ENCODE results near the gene PEX10. TPM values are rescaled to one million over a fixed set of nuclear protein-coding genes. Genes with fewer than 3 reads are reported as not detected.

Gene PEX10
- total RNA-seq, 8 experiments from 2014 or later, result 11.3 to 27.8 (median 20.9) TPM

GRCh38 chr1:2431103-2431502 is 18.7 kb upstream of the PEX10 start:
- in situ Hi-C loops (cut with MboI; ENCODE audit: low pct_unique_long_range_greater_than_20kb in 2 of 9, low sequenced_read_pairs in 9 of 9, unreplicated experiment in 9 of 9), result loop anchor here in 1 of 9 experiments (25.0 kb wide), 1 partner anchor 106 kb away; the partner anchor contains the start of genes HES5 and PANK4
- no peak overlapping the region for H3K4me3 ChIP-seq
- 40 to 82% (median 73%) methylated on average over 2 to 8 of the region's 16 CpGs; no CpG with 5 or more reads in 7 of the 10 experiments for WGBS, 10 experiments
- peak in 6 of 8 experiments; percentile 31 to 74 (median 65) for ATAC-seq (replicated peaks in 6 of 8)
- peak overlapping the region in 1 of 2 donors; percentile 23 for H3K27ac ChIP-seq
- H3K4me1 ChIP-seq (replicated peaks in 1 of 2), result peaks cover 47 to 56% of the 10 kb centered on the region in 2 donors

GRCh38 chr1:2430592-2430973 is 18.2 kb upstream of the PEX10 start:
- Histone ChIP-seq H3K27ac (peak overlapping the region in 1 of 2 donors; percentile 23), H3K4me1 (replicated peaks in 1 of 2) (peaks cover 52 to 61% of the 10 kb centered on the region in 2 donors), H3K4me3 (no peak overlapping the region)
- no peak for ATAC-seq (replicated peaks in 6 of 8)
- WGBS, 10 experiments, result 49 to 93% (median 81%) methylated on average over 1 to 7 of the region's 10 CpGs; no CpG with 5 or more reads in 6 of the 10 experiments
- in situ Hi-C loops (cut with MboI; ENCODE audit: low pct_unique_long_range_greater_than_20kb in 2 of 9, low sequenced_read_pairs in 9 of 9, unreplicated experiment in 9 of 9), result loop anchor here in 1 of 9 experiments (25.0 kb wide), 1 partner anchor 107 kb away; the partner anchor contains the start of genes HES5 and PANK4

- Histone ChIP-seq H3K4me1 (replicated peaks in 1 of 2) (peaks cover 57 to 60% of the 10 kb centered on the region in 2 donors), H3K27ac (no peak overlapping the region), H3K4me3 (no peak overlapping the region)
- in situ Hi-C loops (cut with MboI; ENCODE audit: low pct_unique_long_range_greater_than_20kb in 2 of 9, low sequenced_read_pairs in 9 of 9, unreplicated experiment in 9 of 9), result loop anchor here in 2 of 9 experiments (10.0 to 25.0 kb wide), 2 partner anchors 107 to 115 kb away; partner anchors contain the start of genes HES5 (in 1 of the 2) and PANK4 (in 1 of the 2)
- peak in 1 of 8 experiments; percentile 34 for ATAC-seq (replicated peaks in 6 of 8)
- WGBS, 10 experiments, result 60 to 100% (median 86%) methylated on average over 2 to 7 of the region's 20 CpGs; no CpG with 5 or more reads in 3 of the 10 experiments
These were observed 17.6 kb upstream of the PEX10 start for GRCh38 chr1:2429780-2430591.

DNA sequence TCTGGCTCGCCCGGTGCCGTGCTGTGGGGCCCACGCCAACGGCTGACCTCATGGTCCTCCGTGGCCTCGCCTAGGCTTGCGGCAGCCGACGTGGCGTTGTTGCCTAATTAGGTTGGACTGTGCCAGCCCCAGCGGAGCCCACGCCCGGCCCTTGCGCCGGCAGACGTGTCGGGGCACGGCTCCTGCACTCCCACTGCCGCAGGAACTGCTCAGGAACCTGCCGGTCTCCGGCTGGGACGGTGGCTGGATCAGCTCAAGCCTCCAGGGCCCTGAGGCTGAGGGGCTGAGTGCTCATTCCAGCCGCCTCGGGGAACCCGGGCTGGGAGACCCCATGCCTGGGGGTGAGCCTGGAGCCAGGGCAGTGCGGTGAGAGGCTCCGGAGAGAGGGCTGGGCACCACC is 16.1 kb upstream of the PEX10 start:
- in situ Hi-C loops (cut with MboI; ENCODE audit: low pct_unique_long_range_greater_than_20kb in 2 of 9, low sequenced_read_pairs in 9 of 9, unreplicated experiment in 9 of 9), result loop anchor here in 2 of 9 experiments (10.0 to 25.0 kb wide), 2 partner anchors 109 to 116 kb away; partner anchors contain the start of genes HES5 (in 1 of the 2) and PANK4 (in 1 of the 2)
- Histone ChIP-seq H3K27ac (no peak overlapping the region), H3K4me3 (no peak overlapping the region), H3K4me1 (replicated peaks in 1 of 2) (peaks cover 47 to 48% of the 10 kb centered on the region in 2 donors)
- ATAC-seq (replicated peaks in 6 of 8), result no peak
- 93 to 100% (median 100%) methylated on average over 1 to 11 of the region's 28 CpGs; no CpG with 5 or more reads in 5 of the 10 experiments for WGBS, 10 experiments

- Histone ChIP-seq H3K4me1 (replicated peaks in 1 of 2) (peaks cover 41 to 42% of the 10 kb centered on the region in 2 donors), H3K27ac (no peak overlapping the region), H3K4me3 (no peak overlapping the region)
- WGBS, 10 experiments, result 80 to 93% (median 80%) methylated on average over 1 to 7 of the region's 10 CpGs; no CpG with 5 or more reads in 5 of the 10 experiments
- no peak for ATAC-seq (replicated peaks in 6 of 8)
- in situ Hi-C loops (cut with MboI; ENCODE audit: low pct_unique_long_range_greater_than_20kb in 2 of 9, low sequenced_read_pairs in 9 of 9, unreplicated experiment in 9 of 9), result loop anchor here in 2 of 9 experiments (10.0 to 25.0 kb wide), 2 partner anchors 109 to 117 kb away; partner anchors contain the start of genes HES5 (in 1 of the 2) and PANK4 (in 1 of the 2)
These were observed 15.6 kb upstream of the PEX10 start for GRCh38 chr1:2427976-2428375.

DNA sequence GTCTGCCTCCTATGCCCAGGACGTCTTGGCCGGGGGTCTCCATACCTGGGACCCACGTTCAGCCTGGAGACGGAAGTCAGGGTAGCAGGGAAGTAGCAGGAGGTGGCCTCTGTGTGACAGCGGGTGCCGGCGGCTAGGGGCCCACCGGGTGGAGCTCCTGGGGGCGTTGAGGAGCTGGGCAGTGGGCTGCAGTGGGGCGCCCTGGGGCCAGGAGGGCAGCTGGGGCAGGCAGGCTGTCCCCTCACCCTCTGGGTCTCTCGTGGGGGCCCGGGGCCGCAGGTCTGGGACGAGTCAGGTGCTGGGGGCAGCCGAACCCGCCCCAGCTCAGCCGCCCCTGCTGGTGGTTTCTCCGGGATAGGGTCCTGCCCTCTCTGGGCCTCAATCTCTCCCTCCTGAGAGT is 14.7 kb upstream of the PEX10 start:
- WGBS, 10 experiments, result 84% methylated on average over 5 of the region's 18 CpGs; no CpG with 5 or more reads in 9 of the 10 experiments
- no peak overlapping the region for H3K27ac ChIP-seq

GRCh38 chr1:2426540-2426939 is 14.2 kb upstream of the PEX10 start:
- WGBS, 10 experiments, result 31 to 80% (median 62%) methylated on average over 2 to 7 of the region's 18 CpGs; no CpG with 5 or more reads in 6 of the 10 experiments
- Histone ChIP-seq H3K4me1 (replicated peaks in 1 of 2) (peaks cover 27 to 28% of the 10 kb centered on the region in 2 donors), H3K27ac (no peak overlapping the region), H3K4me3 (no peak overlapping the region)
- ATAC-seq (replicated peaks in 6 of 8), result peak in 5 of 8 experiments; percentile 6 to 28 (median 19)
- in situ Hi-C loops (cut with MboI; ENCODE audit: low pct_unique_long_range_greater_than_20kb in 2 of 9, low sequenced_read_pairs in 9 of 9, unreplicated experiment in 9 of 9), result loop anchor here in 2 of 9 experiments (10.0 to 25.0 kb wide), 2 partner anchors 111 to 118 kb away; partner anchors contain the start of genes HES5 (in 1 of the 2) and PANK4 (in 1 of the 2)

More for the DNA sequence above, 14.7 kb upstream of the PEX10 start:
- Histone ChIP-seq H3K4me1 (replicated peaks in 1 of 2) (peaks cover 32 to 33% of the 10 kb centered on the region in 2 donors), H3K4me3 (no peak overlapping the region)
- in situ Hi-C loops (cut with MboI; ENCODE audit: low pct_unique_long_range_greater_than_20kb in 2 of 9, low sequenced_read_pairs in 9 of 9, unreplicated experiment in 9 of 9), result loop anchor here in 2 of 9 experiments (10.0 to 25.0 kb wide), 2 partner anchors 110 to 118 kb away; partner anchors contain the start of genes HES5 (in 1 of the 2) and PANK4 (in 1 of the 2)
- no peak for ATAC-seq (replicated peaks in 6 of 8)

GRCh38 chr1:2425892-2426291 is 13.5 kb upstream of the PEX10 start:
- 45 to 64% (median 56%) methylated on average over 1 to 9 of the region's 11 CpGs; no CpG with 5 or more reads in 4 of the 10 experiments for WGBS, 10 experiments
- peak in 5 of 8 experiments; percentile 55 to 67 (median 61) for ATAC-seq (replicated peaks in 6 of 8)
- peaks cover 21 to 22% of the 10 kb centered on the region in 2 donors for H3K4me1 ChIP-seq (replicated peaks in 1 of 2)
- peak overlapping the region in 1 of 2 donors; percentile 39 for H3K27ac ChIP-seq
- in situ Hi-C loops (cut with MboI; ENCODE audit: low pct_unique_long_range_greater_than_20kb in 2 of 9, low sequenced_read_pairs in 9 of 9, unreplicated experiment in 9 of 9), result loop anchor here in 2 of 9 experiments (10.0 to 25.0 kb wide), 2 partner anchors 111 to 119 kb away; partner anchors contain the start of genes HES5 (in 1 of the 2) and PANK4 (in 1 of the 2)
- no peak overlapping the region for H3K4me3 ChIP-seq

GRCh38 chr1:2422523-2422922 is 10.2 kb upstream of the PEX10 start:
- in situ Hi-C loops (cut with MboI; ENCODE audit: low pct_unique_long_range_greater_than_20kb in 2 of 9, low sequenced_read_pairs in 9 of 9, unreplicated experiment in 9 of 9), result loop anchor here in 6 of 9 experiments (10.0 to 25.0 kb wide), 4 partner anchors 115 to 1015 kb away; partner anchors contain the start of genes HES5 (in 2 of the 6) and PANK4 (in 2 of the 6)

DNA sequence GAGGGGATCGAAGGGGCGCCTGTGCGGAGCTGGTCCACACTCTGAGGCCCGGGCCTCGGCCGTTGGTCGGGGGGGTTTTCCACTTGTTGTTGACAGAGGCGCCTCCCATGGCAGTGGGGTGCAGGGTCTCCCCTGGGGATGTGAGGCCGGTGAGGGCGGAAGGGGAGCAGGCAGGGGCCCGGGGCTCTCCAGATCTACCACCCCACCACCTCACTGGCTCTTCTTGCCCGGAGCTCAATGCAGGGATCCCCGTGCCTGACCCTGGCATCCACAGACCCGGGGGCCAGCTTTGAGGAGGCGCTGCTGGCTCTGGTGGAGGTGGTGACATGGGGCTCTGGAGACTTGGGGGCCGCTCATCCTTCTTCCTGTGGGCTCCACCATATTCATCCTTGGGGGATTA is 7.1 kb upstream of the PEX10 start:
- in situ Hi-C loops (cut with MboI; ENCODE audit: low pct_unique_long_range_greater_than_20kb in 2 of 9, low sequenced_read_pairs in 9 of 9, unreplicated experiment in 9 of 9), result loop anchor here in 6 of 9 experiments (10.0 to 25.0 kb wide), 5 partner anchors 118 to 1018 kb away; partner anchors contain the start of genes HES5 (in 2 of the 6) and PANK4 (in 2 of the 6)
- no peak for ATAC-seq (replicated peaks in 6 of 8)
- 78% methylated on average over 12 of the region's 16 CpGs; no CpG with 5 or more reads in 9 of the 10 experiments for WGBS, 10 experiments
- H3K4me3 ChIP-seq, result no peak overlapping the region
- no peak overlapping the region for H3K27ac ChIP-seq
- H3K4me1 ChIP-seq (replicated peaks in 1 of 2), result peaks cover 3 to 12% of the 10 kb centered on the region in 2 donors

More at GRCh38 chr1:2422523-2422922, 10.2 kb upstream of the PEX10 start:
- Histone ChIP-seq H3K27ac (no peak overlapping the region), H3K4me1 (replicated peaks in 1 of 2) (peaks cover 17 to 28% of the 10 kb centered on the region in 2 donors), H3K4me3 (no peak overlapping the region)
- WGBS, 10 experiments, result 20 to 92% (median 71%) methylated on average over 1 to 4 of the region's 4 CpGs
- ATAC-seq (replicated peaks in 6 of 8), result no peak

- no peak for ATAC-seq (replicated peaks in 6 of 8)
- Histone ChIP-seq H3K27ac (no peak overlapping the region), H3K4me1 (replicated peaks in 1 of 2) (peaks cover 9 to 18% of the 10 kb centered on the region in 2 donors), H3K4me3 (no peak overlapping the region)
- WGBS, 10 experiments, result 20 to 82% (median 66%) methylated on average over 1 to 9 of the region's 16 CpGs; no CpG with 5 or more reads in 4 of the 10 experiments
- in situ Hi-C loops (cut with MboI; ENCODE audit: low pct_unique_long_range_greater_than_20kb in 2 of 9, low sequenced_read_pairs in 9 of 9, unreplicated experiment in 9 of 9), result loop anchor here in 6 of 9 experiments (10.0 to 25.0 kb wide), 5 partner anchors 118 to 1018 kb away; partner anchors contain the start of genes HES5 (in 2 of the 6) and PANK4 (in 2 of the 6)
These were observed 6.5 kb upstream of the PEX10 start for GRCh38 chr1:2418791-2419320.

DNA sequence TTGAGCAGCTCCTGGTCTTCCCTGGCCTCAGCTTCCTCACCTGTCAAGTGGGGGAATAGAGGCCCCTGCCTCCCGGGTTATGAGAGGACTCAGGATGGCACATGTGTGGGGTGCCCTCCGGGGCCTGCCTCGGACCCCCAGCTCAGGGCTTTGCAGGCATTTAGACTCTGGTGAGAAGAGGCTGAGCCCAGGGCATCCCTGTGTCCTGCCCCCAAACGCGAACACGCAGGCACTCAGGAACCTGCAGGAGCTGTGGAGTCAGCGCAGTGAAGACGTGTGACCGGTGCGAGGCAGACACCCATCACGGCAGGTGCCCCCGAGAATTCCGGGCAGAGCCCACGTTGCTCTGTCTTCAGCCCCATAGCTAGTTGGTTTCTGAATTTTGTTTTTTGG is 5.5 kb upstream of the PEX10 start:
- peaks cover 17 to 27% of the 10 kb centered on the region in 2 donors for H3K4me1 ChIP-seq (replicated peaks in 1 of 2)

More for the DNA sequence above, 5.5 kb upstream of the PEX10 start:
- 76% methylated on average over 8 of the region's 14 CpGs; no CpG with 5 or more reads in 9 of the 10 experiments for WGBS, 10 experiments
- in situ Hi-C loops (cut with MboI; ENCODE audit: low pct_unique_long_range_greater_than_20kb in 2 of 9, low sequenced_read_pairs in 9 of 9, unreplicated experiment in 9 of 9), result loop anchor here in 6 of 9 experiments (10.0 to 25.0 kb wide), 5 partner anchors 119 to 1019 kb away; partner anchors contain the start of genes HES5 (in 2 of the 6) and PANK4 (in 2 of the 6)
- ATAC-seq (replicated peaks in 6 of 8), result no peak
- Histone ChIP-seq H3K4me3 (no peak overlapping the region), H3K27ac (no peak overlapping the region)
